Measurements from ENCODE around the gene DUS4L. TPM values are rescaled to one million over a fixed set of nuclear protein-coding genes. Genes with fewer than 3 reads are reported as not detected.

The DUS4L gene
- total RNA-seq, 4 donors from 2014 or later: 5.3 to 10.2 (median 8.5) TPM

GRCh38 chr7:107627002-107627401 lies 63.2 kb downstream of the DUS4L start:
- Histone ChIP-seq H3K36me3 (peaks cover 0 to 24% (median 0%) of the 10 kb centered on the region in 3 donors), H3K4me1 (no peaks in the 10 kb centered on the region), H3K27me3 (no peaks in the 10 kb centered on the region), H3K9me3 (no peaks in the 10 kb centered on the region), H3K4me3 (no peak overlapping the region), H3K27ac (no peak overlapping the region)
- no peak for TF ChIP-seq EP300 (IDR thresholded peaks at IDR 0.05)
- TF ChIP-seq CTCF (IDR thresholded peaks at IDR 0.05): no peak
- TF ChIP-seq POLR2A (IDR thresholded peaks at IDR 0.05): no peak
- 95 to 97% methylated on average over 4 of the region's 4 CpGs for WGBS, 2 donors
- no peak for DNase-seq (ENCODE audit: low spot score in 2 of 2)

Small RNA genes lying within 50 kb of the gene (small RNA-seq; reads per million reads assigned to genes)
- gene RF01233: not detected

Other genes with a start within 250 kb of the DUS4L start
- not detected for gene GPR22, start 93.9 kb upstream of the DUS4L start, total RNA-seq
- 10 to 100 TPM; 26.7 to 35.7 (median 32.6) TPM for gene COG5, start 51 bp upstream of the DUS4L start, total RNA-seq
- gene BCAP29, start 16.3 kb downstream of the DUS4L start, total RNA-seq: 100 to 1,000 TPM in 3 of 4 donors, 10 to 100 TPM in 1; 48.9 to 235 (median 121) TPM
- under 1 TPM; 0.39 to 0.66 (median 0.51) TPM for gene SLC26A4, start 96.9 kb downstream of the DUS4L start, total RNA-seq
- 10 to 100 TPM; 16.0 to 24.9 (median 17.9) TPM for gene CBLL1, start 180.2 kb downstream of the DUS4L start, total RNA-seq
- not detected for gene SLC26A3, start 239.3 kb downstream of the DUS4L start, total RNA-seq

Data from tibial nerve (tissue), 4 donors.